HTR-8/SVneo (cell line): ENCODE results near the gene GFI1.

Experiments used
- DNase-seq: peaks from one replicate; pipeline ENCODE4 v3.0.0; 2011; ENCODE audit warnings: low spot score, mixed read lengths; ENCODE audit not compliant: insufficient read length
- FAIRE-seq: peaks from 2 replicates; lab custom pipeline; 2011; peaks lifted over from hg19 to GRCh38; lab: Jason Lieb, UNC

The GFI1 gene

DNA sequence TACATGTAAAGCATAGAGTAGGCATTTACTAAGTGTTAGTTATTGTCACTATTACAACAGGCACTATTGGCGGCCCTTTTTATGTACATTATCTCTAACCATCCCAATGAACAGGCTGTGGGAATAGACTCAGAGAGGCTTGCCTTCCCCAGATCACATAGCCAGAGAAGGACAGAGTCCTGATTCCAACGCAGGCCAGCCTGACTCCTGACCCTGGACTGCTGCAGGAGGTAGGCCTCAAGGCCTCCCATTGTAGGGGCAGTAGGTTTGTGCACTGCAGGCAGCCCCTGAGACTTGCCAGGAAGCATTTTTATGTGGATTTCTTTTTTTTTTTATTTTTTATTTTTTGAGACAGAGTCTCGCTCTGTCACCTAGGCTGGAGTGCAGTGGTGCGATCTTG lies 6.4 kb upstream of the GFI1 start:
- DNase-seq, result no peak
- FAIRE-seq, result no peak

DNA sequence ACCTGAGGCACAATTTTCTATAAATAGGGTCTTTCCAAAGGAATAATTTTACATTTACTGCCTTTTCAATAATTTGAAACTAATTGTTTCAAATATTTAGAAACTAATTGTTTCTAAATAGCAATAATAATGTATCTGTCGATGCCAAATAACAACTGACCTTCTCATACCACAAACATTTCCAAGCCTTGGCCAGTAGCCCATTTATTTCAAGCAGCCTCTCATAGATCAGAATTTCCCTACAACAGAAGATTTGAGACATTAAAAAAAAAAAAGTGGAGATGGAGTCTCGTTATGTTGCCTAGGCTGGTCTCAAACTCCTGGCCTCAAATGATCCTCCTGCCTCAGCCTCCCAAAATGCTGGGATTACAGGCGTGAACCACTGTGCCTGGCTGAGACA lies 2.1 kb upstream of the GFI1 start:
- FAIRE-seq, result no peak

DNA sequence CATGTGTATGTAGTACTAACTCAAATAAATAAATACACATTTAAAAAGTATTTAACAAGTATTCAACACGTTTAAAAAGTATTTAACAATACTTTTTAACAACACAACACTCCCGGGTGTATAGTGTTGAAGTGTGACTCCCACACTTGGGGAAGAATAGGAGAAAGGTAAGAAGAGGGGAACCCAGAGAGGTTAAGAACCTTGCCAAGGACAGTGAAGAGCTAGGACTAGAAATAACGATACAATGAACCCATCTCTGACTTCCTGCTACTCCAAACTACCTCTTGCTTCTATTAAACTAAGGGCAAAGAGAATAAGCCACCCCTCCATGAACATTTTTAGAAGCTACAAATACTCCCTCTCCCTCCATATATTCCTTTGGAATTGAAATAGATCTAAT lies 1.7 kb upstream of the GFI1 start:
- no peak for FAIRE-seq
- no peak for DNase-seq

More for the DNA sequence above, 2.1 kb upstream of the GFI1 start:
- DNase-seq, result no peak

DNA sequence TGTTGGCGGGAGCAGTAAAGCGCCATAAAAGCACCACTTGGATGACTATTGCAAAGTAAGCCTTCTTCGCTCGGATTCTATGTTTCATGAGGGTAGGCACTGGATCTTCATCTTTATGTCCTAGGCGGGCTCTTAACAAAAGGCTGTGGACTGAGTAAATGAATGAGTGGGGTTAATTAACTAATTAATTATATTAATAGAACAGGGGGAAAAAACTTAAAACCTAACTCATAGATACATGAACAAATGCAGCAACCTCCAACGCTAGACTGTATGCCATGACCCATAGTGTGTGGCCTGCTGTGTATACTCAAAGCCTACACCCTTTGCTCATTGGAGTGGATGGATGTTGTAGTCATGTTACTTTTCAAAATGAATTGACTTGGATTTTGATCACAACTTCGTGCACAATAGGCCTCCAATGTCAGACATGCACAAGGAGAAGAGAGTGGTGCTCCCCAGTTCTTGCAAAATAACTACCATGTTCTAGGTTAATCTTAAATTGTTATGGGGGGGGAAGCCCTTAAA lies 417 bp upstream of the GFI1 start:
- DNase-seq, result no peak
- FAIRE-seq, result no peak

DNA sequence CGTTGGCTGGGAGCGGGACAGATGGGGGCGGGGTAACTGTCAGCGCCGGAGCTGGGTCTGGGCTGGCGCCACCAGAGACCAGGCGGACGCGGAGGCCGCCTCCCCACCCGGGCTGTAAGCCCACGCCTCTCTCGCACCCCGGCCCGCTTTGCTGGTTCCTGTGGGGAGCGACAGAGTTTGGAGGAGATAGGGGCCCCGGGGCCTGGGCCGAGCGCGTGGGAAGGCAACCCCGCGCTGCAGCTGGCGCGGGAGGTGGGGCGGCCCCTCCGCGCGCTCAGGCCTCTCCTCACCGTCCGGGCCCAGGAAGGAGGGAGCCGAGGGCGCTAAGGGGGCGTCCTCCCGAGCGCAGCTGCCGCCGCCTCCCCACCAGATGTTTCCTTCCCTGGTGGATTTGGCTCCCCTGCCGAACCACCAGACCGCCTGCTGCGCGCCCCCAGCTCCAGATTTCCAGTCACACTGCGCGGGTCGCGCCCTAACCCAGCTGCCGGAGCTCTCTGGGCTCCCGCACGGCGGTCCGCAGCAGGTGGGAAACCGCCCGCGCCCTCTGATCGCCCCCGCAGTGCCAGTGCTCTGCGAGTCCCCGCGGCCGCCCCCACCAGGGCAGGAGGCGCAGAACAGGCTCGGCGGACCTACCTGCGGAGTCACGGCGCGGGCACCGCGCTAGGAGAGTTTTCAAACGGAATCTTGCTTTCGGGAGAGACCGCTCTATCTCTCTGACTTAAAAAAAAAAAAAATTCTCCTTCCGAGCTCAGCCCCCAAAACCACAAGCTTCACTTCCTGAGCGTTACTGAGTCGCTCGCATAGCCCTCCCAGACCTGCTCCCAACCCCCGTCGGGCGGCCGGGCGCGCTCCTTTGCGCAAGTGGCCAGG lies 1.1 kb downstream of the GFI1 start:
- DNase-seq (no peak), FAIRE-seq (no peak)

DNA sequence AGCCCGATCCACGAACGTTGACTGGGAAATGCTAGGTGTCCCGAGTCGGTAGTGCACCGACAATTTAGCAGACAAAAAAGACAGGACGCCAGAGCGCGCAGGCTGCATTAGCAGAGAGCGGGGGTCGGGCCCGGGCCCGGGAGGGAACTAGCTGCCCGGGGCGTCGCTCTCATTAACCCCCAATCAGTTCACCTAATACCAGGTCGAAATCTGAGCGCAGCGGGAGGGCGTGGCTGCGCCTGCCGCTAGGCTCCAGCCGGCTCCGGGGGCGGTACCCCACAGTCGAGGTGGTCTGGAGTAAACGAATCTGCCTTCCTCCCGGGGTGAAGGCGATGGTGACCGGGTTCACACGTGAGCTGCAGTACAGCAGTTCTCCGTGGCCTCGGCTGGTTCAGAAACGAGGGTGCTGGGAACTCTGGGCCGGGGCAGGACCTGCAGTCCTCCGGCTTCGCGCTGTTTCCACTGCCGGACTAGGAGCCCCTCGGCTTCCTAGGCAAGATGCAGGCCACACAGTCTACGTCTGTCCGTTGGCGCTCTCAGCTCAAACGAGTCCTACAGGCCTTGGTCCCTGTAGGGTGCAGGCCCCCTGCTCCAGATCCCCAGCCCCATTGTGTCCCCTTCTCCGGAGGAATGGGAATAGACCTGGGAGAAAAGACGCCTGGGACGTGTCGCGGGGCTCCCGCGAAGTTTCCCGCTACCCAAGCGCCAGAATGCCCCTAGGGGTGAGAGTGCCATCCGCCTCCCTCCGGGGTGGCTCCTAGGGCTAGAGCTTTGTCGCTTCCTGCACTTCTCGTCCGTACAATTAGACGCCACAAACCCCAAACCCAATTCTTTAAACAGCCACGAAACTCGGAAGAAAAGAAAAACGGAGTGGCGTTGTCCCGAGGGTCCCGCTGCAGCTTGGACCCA lies 2.0 kb downstream of the GFI1 start:
- no peak for DNase-seq
- FAIRE-seq, result peak; percentile 31

DNA sequence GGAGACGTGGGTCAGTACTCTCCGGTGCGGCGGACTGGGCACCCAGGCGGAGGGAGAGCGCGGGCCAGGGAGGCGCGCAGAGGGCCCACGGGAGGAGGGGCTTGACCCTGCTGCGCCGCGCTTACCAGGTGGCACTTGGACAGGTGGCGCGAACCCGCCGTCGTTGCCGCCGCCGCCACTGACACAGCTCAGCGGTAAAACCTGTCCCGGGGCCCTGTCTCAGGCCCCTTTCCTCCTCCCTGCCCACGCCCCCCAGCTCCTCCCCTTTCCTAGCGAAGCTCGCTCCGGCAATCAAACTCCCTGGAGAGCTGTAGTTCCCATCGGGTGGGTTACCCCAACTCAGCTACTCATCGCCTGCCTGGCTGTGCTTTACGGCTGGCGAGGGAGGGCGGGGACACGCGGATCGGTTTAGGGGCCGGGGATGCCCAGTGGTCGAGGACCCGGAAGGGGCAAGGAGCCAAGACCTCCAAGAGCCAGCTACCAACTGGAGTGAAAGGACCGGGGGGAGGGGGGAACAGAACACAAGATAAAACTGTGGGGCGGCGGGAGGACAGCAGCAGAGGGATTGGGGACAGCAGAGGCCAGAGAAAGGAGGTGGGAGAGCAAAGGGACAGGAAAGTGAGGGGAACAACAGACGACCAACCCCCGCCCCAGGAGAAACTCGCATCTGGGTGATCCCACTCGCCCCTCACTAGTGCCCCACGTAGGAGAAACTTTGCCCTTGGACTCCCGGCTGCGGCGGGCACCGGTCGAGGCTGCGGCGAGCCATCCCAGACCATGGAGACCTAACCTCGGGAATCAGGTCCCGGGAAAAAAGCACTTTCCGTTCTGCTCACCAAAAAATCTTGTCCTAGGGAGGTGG lies 2.9 kb downstream of the GFI1 start:
- FAIRE-seq (no peak), DNase-seq (no peak)

DNA sequence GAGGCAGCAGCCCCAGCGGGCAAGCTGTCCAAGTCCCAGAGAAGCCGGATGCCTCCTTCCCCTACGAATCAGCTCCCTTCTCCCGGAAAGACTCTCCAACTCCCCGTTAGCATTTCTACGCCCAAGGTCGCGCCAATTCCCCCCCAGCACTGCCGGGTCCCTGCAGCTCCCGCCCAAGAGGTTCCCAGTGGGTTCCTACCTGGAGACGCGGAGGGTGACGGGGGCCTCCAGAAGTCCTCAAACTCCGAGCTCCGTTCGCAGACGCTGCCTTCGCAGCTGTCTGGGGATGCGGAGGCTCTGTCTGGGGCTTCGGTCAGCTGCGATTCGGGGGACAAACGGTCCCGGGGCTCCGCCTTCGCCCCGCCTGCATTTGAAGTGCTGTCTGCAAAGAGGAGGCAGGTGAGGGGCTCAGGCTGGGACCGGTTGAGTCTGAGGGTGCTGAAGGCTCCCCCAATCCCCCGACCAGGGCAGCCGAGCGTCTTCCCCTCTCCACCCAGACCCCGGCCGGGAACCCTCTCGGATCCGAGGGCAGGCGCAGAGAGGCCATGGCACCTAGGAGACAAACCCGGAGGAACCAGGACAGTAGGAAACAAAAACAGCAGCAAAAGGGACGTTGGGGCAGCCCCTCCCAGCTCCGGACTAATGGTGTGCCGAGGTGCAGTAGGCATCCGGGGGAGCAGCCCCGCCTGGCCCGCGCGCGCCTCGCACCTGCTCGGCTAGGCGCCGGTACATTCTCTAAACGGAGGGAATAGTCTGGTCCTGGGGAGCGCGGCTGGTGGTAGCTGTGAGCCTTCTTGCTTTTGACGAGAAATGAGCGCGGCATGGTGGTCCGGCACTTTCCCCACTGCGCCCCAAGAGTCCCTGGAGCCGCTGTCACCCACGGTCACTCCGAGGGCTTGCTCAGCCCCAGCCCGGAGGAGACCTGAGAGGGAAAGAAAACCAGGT lies 3.8 kb downstream of the GFI1 start:
- FAIRE-seq (no peak), DNase-seq (no peak)

DNA sequence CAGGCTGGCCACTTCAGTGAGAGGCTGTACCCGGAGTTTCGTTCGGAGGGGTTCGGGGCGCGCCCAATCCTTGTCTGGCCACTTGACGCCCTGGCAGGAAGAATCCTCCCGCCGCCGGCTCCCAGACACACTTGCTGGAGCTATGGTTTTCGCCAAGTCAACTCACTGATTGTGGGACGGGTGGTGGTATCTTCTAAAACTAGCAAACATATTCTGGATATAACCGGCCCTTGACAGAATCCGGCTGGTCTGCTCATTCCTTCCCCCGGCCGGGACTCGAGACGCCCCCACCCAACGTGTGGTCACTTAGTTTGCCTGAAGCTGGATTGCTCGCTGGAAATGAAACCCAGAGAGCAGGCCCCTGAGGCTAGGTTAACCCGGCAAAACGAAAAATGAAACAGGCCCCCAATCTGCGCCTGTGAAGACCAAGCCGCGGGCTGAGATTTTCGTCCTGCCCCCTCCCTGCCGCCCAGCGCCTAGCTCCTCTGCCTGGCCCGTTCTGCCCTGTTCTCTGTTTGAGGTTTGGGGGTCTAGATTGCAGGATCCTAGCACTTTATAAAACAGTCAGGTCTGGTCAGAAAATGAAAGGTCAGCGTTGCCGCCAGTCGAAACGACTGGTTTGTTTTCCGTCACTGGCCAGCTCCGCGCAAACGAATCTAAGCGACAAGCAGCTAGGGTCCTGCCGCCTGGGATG lies 4.6 kb downstream of the GFI1 start:
- FAIRE-seq (no peak), DNase-seq (no peak)

DNA sequence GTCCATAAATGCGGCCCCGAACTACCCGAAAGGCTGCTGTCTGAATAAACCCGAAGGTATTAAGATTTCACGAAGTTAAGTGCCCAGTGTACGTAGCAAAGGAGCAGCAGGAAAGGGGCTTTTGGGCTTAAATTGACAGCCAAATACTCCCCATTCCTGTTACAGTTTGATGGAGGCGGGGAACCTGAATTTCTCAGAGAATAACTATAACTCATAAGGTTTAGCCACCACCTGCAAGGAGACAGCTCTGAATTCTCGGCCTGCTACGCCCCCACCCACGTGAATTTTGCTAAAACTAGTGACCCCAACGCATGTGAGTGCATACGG lies 5.2 kb downstream of the GFI1 start:
- DNase-seq (no peak), FAIRE-seq (no peak)

DNA sequence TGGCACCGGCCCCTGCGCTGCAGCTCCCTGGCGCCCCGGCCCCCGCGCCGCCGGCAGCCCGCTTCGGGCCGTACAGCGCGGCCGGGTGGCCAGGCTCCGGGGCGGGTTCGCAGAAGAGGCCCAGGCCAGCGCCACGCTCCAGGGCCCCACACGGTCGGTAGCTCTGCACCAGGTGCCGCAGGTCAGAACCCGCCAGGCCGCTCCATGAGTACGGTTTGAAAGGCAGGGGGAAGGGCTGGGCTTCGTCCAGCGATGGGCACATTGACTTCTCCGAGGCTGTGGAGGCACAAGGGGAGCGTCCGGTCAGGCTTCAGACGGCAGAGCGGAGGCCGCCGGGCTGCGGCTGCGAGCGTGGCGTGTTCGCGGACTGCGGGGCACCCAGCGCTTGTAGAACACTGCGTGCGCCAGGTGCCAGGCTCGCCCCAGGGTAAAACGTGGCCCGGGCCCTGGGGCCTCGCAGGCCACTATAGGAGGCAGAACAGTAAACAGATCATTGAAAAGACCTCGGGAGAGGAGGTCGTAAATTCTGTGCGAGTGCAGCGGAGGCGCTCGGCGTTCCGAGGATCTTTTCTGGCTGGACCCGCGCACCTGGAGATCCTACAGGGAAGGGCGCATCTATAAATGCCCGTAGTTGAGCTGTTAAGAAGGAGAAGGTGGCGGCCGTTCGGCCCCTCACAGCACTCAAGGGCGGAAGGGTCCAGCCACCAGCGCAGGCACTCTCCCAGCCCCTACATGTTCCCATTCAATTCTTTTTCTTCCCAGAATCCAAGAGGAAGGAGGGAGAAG lies 5.7 kb downstream of the GFI1 start:
- DNase-seq (no peak), FAIRE-seq (no peak)

DNA sequence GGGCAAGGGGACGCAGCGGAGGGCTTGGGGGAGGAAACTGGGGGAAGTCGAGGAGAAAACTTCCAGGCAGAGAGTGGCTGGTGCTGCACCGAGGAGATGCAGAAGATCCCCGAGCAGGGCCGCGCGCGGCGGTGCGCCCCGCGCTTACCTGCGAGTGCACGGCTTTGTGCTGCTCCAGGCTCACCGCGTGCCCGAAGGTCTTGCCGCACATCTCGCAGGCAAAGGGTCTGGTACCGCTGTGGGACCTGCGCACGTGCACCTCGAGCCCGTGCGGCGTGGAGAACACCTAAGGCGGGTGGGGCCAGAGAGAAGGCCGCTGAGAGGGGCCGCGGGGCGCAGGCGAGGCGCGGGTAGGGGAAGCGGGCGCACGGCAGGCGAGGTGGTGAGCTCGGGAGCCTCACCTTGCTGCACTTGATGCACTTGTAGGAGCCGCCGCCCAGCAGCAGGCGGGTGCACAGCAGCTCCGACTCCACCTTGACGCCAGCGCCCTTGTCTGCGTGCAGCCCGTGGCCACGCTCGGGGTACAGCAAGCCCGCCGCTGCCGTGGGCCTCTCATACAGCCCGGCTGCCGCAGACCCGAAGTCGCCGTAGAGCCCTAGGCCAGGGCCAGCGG lies 6.4 kb downstream of the GFI1 start:
- DNase-seq (no peak), FAIRE-seq (no peak)

DNA sequence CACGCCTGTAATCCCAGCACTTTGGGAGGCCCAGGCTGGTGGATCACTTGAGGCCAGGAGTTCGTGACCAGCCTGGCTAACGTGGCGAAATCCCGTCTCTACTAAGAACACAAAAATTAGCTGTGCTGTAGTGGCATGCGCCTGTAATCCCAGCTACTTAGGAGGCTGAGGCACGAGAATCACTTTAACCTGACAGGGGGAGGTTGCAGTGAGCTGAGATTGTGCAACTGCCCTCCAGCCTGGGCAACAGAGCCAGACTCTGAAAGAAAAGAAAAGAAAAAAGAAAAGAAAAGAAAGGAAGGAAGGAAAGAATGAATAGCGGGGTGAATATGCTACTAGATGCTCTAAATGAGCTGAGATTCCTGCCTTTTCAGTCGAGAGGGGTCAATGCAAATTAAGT lies 7.1 kb downstream of the GFI1 start:
- DNase-seq, result no peak
- FAIRE-seq, result no peak

DNA sequence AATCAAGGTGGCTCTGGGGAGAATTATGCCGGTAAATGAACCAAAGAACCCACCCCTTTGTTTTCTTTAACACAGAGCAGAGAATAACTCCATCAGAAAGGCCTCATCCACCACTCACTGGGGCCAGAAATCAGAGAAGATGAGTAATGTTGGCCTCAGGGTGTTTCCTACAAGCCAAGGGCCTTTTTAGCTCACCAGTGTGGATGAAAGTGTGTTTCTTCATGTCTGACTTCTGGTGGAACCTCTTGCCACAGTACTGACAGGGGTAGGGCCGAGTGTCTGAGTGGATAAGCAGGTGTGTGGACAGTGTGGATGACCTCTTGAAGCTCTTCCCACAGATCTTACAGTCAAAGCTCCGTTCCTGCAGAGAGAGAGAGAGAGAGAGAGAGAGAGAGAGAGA lies 8.3 kb downstream of the GFI1 start:
- FAIRE-seq (no peak), DNase-seq (no peak)

DNA sequence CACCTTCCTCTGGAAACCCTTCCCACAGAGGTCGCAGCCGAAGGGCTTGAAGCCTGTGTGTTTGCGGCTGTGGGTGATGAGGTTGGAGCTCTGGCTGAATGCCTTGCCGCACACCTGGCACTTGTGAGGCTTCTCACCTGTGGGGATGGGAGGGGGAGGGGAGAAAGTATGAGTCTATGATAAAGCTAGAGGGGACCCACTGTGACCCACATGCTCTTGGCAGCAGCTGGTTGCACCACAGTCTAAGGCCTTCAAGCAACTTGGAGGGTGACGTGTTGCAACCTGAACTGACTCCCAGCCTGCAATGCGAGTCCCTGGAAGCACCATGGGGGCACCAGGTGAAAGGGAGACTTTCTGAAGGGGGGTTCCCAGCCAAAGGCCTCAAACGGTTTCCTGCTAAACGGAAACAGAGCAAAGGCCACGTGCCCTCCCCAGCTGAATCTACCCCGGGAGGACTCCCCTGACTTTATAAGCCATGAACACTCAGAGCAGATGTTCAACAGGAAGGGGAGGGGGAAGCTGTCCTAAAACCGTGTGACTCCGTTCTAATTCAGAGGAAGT lies 10.6 kb downstream of the GFI1 start:
- DNase-seq, result no peak
- no peak for FAIRE-seq

DNA sequence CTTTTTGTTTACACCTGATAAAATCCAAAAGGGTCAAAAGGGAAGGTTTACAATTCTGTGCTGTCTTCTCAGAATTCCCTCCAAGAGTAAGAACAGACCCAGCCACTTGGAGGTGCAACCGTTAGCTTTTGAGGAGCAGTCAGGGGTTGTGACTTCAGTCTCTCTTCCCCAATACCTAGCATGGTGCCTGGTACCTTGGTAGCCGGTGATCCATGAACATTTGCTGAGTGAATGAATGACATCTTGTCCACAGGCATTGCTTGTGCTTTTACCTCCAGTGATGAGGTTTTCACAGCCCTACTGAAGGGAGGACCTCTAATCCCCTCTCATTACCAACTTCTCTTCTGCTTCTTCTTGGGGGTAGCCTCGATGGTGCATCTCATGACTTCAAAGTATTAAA lies 11.7 kb downstream of the GFI1 start:
- DNase-seq (no peak), FAIRE-seq (no peak)

DNA sequence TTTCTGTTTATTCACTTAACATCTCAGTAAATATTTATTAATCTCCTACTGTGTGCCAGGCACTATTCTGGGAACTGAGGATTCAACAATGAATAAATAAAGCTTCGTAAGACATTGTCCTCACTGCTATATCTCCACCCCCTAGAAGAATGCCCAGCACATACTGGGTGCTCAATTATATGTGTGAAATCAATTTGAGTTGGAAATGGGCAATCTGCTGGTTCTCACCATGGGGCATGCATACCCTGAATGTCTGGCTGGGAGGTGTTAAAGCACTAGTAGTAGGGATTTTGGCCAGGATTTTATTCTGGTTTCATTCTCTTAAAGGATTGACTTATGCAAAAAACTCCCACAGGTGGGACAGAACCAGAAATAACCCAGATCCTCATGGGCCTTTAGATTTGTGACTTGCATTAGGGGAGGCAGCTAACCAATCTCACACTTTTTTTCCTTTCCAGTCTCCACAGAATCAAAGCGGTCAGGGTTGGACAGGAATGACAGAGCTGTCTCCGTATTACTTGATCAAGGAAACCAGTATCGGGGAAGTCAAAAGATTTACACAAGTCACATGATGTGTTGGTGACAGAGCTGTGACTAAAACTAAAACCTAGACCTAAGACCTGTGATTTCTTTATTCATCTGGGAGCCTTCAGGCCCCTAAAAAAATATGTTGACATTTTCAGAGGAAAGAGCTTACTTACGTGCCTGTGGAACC lies 12.8 kb downstream of the GFI1 start:
- no peak for DNase-seq
- FAIRE-seq, result no peak
